ENCODE results near the gene GREB1L.
A peak's percentile ranks its signal among the peaks of the same experiment; 100 is the strongest.

GREB1L gene

GRCh38 chr18:21389903-21390302, 147.9 kb downstream of the GREB1L start:
- DNase-seq (ENCODE audit: low read depth): peak; percentile 51
- H3K4me3 ChIP-seq (ENCODE audit: low read length): no peak overlapping the region
- TF ChIP-seq CTCF (IDR thresholded peaks at IDR 0.05; ENCODE audit: insufficient read depth, low read depth, low read length, missing control alignments): no peak

- TF ChIP-seq CTCF (IDR thresholded peaks at IDR 0.05; ENCODE audit: insufficient read depth, low read depth, low read length, missing control alignments): no peak
- DNase-seq (ENCODE audit: low read depth): peak; percentile 95
- no peak overlapping the region for H3K4me3 ChIP-seq (ENCODE audit: low read length)
Observed at GRCh38 chr18:21391074-21391673, 149.1 kb downstream of the GREB1L start.

GRCh38 chr18:21393986-21394385, 152.0 kb downstream of the GREB1L start:
- no peak for TF ChIP-seq CTCF (IDR thresholded peaks at IDR 0.05; ENCODE audit: insufficient read depth, low read depth, low read length, missing control alignments)
- DNase-seq (ENCODE audit: low read depth): no peak
- H3K4me3 ChIP-seq (ENCODE audit: low read length): no peak overlapping the region

- DNase-seq (ENCODE audit: low read depth): no peak
- TF ChIP-seq CTCF (IDR thresholded peaks at IDR 0.05; ENCODE audit: insufficient read depth, low read depth, low read length, missing control alignments): no peak
- no peak overlapping the region for H3K4me3 ChIP-seq (ENCODE audit: low read length)
Observed at GRCh38 chr18:21398121-21398520, 156.1 kb downstream of the GREB1L start.

GRCh38 chr18:21402272-21402671, 160.2 kb downstream of the GREB1L start:
- no peak overlapping the region for H3K4me3 ChIP-seq (ENCODE audit: low read length)
- DNase-seq (ENCODE audit: low read depth): no peak
- TF ChIP-seq CTCF (IDR thresholded peaks at IDR 0.05; ENCODE audit: insufficient read depth, low read depth, low read length, missing control alignments): no peak

- TF ChIP-seq CTCF (IDR thresholded peaks at IDR 0.05; ENCODE audit: insufficient read depth, low read depth, low read length, missing control alignments): no peak
- DNase-seq (ENCODE audit: low read depth): no peak
- H3K4me3 ChIP-seq (ENCODE audit: low read length): no peak overlapping the region
Observed at GRCh38 chr18:21404426-21404825, 162.4 kb downstream of the GREB1L start.

GRCh38 chr18:21406116-21406515, 164.1 kb downstream of the GREB1L start:
- peak; percentile 20 for DNase-seq (ENCODE audit: low read depth)
- no peak overlapping the region for H3K4me3 ChIP-seq (ENCODE audit: low read length)
- TF ChIP-seq CTCF (IDR thresholded peaks at IDR 0.05; ENCODE audit: insufficient read depth, low read depth, low read length, missing control alignments): no peak

Data from epithelial cell of esophagus (primary cell).